PFSK-1 (cell line): Measurements from ENCODE around the gene AGER.

ENCODE experiments used
- FOXP2 ChIP-seq: optimal IDR thresholded peaks from 2 replicates; pipeline ENCODE3; 2011; ENCODE audit warnings: borderline replicate concordance, control low read depth, inconsistent platforms; ENCODE audit not compliant: insufficient read depth; ENCODE audit errors: extremely low read length, extremely low read depth
- POLR2AphosphoS5 ChIP-seq: IDR thresholded peaks from 2 replicates; pipeline ENCODE4 v1.6.1; 2012; ENCODE audit warnings: low read depth, mild to moderate bottlenecking, control low read depth, low read length, moderate library complexity
- SIN3A ChIP-seq: IDR thresholded peaks from 2 replicates; pipeline ENCODE4 v1.6.1; 2012; ENCODE audit warnings: mild to moderate bottlenecking, low read length, moderate library complexity, borderline replicate concordance; ENCODE audit not compliant: insufficient read depth
- TAF1 ChIP-seq: IDR thresholded peaks from 2 replicates; pipeline ENCODE4 v1.6.1; 2012; ENCODE audit warnings: low read length, control low read depth, borderline replicate concordance; ENCODE audit not compliant: insufficient read depth
- TF ChIP-seq, protein P1 (sequence below), 2 experiments: IDR thresholded peaks; 2 replicates each; pipeline versions ENCODE4 v1.6.1 to v1.8.0; 2011 to 2012; ENCODE audit warnings: low read depth in 2 of 2, low read length in 2 of 2, control low read depth in 1 of 2, inconsistent platforms in 1 of 2, mild to moderate bottlenecking in 1 of 2, moderate library complexity in 1 of 2; ENCODE audit not compliant: insufficient read depth in 1 of 2

DNA sequence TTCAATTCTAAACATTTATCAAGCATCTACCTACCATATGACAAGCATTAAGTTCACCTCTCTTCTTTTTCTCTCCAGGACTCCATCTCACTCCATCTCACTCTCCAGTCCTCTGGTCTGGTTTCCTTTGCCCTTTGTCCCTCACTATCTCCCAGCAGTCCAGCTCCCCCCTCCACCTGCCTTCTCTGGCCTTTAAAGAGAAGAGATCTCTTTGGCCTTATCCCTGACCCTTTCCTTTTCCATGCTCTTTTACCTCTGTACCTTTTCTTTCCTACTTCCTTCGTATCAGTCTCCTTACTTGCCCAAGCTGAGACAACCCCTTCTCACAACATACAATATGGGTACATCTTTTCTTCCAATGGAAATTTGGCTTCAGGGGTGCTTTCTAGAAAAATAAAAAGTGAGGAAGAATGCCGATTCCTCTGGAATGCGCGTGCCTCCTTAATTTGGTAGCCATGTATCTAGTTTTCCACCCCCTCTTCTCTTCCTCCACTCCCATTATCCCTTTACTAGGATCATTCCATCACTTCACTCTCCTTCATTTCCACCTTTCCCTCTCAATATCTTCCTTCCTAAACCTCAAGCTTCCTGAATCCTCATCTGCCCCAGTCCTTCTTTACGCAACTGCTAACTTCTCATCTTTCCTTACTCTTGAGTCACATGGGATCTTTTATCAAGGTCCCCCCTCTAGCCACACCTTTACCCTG, 7.4 kb downstream of the AGER start:
- no peak for TF ChIP-seq POLR2AphosphoS5
- TF ChIP-seq, protein P1, sequence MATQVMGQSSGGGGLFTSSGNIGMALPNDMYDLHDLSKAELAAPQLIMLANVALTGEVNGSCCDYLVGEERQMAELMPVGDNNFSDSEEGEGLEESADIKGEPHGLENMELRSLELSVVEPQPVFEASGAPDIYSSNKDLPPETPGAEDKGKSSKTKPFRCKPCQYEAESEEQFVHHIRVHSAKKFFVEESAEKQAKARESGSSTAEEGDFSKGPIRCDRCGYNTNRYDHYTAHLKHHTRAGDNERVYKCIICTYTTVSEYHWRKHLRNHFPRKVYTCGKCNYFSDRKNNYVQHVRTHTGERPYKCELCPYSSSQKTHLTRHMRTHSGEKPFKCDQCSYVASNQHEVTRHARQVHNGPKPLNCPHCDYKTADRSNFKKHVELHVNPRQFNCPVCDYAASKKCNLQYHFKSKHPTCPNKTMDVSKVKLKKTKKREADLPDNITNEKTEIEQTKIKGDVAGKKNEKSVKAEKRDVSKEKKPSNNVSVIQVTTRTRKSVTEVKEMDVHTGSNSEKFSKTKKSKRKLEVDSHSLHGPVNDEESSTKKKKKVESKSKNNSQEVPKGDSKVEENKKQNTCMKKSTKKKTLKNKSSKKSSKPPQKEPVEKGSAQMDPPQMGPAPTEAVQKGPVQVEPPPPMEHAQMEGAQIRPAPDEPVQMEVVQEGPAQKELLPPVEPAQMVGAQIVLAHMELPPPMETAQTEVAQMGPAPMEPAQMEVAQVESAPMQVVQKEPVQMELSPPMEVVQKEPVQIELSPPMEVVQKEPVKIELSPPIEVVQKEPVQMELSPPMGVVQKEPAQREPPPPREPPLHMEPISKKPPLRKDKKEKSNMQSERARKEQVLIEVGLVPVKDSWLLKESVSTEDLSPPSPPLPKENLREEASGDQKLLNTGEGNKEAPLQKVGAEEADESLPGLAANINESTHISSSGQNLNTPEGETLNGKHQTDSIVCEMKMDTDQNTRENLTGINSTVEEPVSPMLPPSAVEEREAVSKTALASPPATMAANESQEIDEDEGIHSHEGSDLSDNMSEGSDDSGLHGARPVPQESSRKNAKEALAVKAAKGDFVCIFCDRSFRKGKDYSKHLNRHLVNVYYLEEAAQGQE (IDR thresholded peaks at IDR 0.05; ENCODE audit: insufficient read depth in 1 of 2, low read depth in 2 of 2, low read length in 2 of 2): no peak
- no peak for TF ChIP-seq TAF1
- TF ChIP-seq SIN3A: no peak
- TF ChIP-seq FOXP2: no peak
